ENCODE measurements around the gene FUT8.

The FUT8 gene

GRCh38 chr14:65496178-65496993 lies 83.9 kb downstream of the FUT8 start:
- DNase-seq, result no peak

DNA sequence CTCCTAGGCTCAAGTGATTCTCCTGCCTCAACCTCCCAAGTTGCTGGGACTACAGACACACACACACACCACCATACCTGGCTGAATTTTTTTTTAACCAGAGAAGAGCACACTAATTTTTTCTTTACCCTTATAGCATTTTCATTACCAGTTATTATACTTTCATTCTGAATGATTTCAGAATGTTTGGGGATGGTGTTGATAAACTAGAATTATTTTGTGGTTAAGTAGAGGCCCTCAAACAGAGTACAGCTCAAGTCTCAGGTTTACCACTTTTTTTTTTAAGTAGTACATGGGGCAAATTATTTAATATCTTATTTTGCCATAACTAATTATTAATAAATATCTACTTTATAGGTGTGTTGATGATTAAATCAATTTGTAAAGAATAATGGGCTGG lies 86.6 kb downstream of the FUT8 start:
- DNase-seq, result no peak

DNA sequence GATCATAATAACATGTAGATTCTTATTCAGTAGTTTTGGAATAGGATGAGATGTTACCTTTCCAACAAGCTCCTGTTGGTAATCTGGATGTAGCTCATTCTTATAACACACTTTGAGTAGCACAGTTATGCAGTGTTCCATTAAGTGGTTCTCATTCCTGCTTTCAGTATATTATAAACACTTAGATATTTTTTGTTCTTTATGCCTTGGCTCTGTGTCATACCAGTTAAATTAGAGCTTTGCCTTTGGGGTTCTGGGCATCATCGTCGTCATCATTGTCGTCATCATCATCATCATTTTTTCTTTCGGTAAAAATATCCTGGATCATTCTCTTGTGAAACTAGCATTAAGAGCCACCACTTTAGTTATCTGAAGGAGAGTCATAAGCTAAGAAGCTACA lies 87.5 kb downstream of the FUT8 start:
- no peak for DNase-seq

DNA sequence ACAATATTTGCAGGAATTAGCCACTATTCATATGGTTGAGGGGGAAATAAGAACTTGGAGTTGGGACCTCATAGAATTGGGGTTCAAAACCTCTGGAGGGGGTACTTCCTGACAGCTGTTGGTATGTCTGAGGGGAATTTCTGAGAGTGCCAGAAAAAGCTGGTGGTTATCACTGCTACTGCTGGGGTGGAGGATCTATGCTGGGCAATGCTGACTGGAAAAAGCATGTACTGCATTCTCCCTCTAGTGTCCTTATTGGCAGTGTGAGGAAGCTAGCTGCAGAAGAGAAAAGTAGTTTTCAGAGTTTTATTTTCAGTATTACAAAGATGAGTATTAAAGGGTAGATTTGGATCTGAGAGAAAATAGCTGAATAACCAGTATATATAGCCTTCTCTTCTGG lies 88.8 kb downstream of the FUT8 start:
- DNase-seq, result no peak

GRCh38 chr14:65502676-65503124 lies 90.2 kb downstream of the FUT8 start:
- DNase-seq, result no peak

- DNase-seq, result no peak
These were observed 91.2 kb downstream of the FUT8 start for GRCh38 chr14:65503771-65504170.

- DNase-seq, result no peak
These were observed 94.3 kb downstream of the FUT8 start for GRCh38 chr14:65506801-65507200.

GRCh38 chr14:65509842-65510241 lies 97.3 kb downstream of the FUT8 start:
- no peak for DNase-seq

- no peak for DNase-seq
These were observed 101.1 kb downstream of the FUT8 start for GRCh38 chr14:65513671-65514070.

GRCh38 chr14:65517635-65518542 lies 105.4 kb downstream of the FUT8 start:
- no peak for DNase-seq

GRCh38 chr14:65528069-65528468 lies 115.5 kb downstream of the FUT8 start:
- no peak for DNase-seq

DNA sequence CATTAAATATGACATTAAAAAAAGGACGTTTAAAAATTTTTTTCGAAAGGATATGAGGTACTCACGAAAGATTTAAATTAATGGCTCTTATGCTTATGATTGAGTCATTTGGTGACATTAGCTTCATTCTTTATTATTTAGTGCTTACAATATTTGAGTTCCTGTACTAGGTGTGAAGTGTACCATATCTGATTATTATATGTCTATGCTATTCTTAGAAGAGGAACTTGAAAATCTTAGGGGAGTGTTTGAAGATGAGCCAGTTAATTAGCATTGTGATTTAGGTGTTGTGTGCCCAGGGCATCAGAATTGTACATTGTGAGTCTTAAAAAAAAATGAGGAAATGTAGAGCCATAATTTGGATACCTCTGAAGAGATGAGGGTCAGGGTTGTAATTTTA lies 118.6 kb downstream of the FUT8 start:
- DNase-seq, result no peak

DNA sequence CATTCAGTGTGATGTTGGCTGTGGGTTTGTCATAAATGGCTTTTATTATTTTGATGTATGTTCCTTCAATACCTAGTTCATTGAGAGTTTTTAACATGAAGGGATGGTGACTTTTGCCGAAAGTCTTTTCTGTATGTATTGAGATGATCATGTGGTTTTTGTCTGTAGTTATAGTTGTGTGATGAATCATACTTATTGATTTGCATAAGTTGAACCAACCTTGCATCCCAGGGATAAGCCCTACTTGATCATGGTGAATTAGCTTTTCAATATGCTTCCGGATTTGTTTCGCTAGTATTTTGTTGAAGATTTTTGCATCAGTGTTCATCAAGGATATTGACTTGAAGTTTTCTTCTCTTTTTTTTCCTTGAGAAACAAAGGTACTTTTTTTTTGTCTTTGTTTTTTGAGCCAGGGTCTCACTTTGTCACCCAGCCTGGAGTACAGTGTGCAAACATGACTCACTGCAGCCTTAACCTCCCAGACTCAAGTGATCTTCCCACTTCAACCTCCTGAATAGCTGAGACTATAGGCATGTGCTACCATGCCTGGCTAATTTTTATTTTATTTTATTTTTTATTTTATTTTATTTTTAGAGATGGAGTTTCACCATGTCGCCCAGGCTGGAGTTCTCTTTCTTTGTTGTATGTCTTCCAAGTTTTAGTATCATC lies 121.3 kb downstream of the FUT8 start:
- DNase-seq, result no peak

- DNase-seq, result no peak
These were observed 124.4 kb downstream of the FUT8 start for GRCh38 chr14:65536781-65537423.

- DNase-seq, result no peak
These were observed 136.3 kb downstream of the FUT8 start for GRCh38 chr14:65548878-65549277.

- no peak for DNase-seq
These were observed 136.9 kb downstream of the FUT8 start for GRCh38 chr14:65549429-65549828.

DNA sequence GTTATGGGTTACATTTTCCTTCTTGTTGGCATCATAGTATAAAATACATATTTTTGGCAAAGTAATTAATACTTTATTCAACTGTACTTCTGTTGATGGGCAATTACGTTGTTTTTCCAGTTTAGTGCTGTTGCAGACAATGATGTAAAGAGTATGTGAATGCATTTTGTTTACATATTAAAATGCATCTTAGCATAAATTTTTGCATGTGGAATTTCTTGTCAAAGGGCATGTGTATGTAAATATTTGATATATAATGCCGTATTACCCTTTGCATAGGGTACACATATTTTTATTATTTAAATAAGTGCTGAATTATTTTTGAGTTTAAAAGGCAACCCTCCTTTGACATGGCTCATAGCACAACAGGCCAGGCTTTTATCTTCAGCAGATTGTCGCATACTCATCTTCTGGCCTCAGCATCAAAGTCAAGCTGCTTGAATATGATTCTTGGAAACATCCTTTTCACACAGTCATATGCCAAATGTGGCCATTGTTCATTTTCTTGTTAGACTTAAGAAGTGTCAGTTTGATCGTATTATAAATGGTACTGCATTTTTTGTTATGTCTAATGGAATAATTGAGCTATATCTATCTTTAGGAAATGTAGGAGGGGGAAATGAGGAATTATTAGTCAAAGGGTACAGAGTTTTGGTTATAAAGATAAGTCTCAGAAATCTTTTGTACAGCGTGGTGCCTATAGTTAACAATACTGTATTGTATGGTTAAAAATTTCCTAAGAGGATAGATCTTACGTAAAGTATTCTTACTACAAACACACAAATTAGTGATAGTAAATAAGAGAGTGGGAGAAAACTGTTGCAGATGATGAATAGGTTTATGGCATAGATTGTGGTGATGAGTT lies 138.5 kb downstream of the FUT8 start:
- no peak for DNase-seq

DNA sequence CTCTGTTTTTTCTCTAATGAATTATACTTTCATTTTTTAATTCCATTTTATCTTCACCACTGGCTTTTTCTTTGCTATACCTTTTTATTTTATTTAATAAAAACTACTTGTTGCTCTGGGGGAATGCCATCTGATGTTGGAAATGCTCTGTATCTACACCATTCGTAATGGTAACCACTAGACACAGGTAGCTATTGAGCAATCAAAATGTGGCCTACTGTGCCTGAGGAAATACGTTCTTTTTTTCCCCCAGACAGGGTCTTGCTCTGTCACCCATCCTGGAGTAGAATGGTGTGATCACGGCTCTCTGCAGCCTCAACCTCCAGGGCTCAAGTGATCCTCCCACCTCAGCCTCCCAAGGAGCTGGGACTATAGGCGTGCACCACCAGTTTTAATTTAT lies 140.2 kb downstream of the FUT8 start:
- no peak for DNase-seq

DNA sequence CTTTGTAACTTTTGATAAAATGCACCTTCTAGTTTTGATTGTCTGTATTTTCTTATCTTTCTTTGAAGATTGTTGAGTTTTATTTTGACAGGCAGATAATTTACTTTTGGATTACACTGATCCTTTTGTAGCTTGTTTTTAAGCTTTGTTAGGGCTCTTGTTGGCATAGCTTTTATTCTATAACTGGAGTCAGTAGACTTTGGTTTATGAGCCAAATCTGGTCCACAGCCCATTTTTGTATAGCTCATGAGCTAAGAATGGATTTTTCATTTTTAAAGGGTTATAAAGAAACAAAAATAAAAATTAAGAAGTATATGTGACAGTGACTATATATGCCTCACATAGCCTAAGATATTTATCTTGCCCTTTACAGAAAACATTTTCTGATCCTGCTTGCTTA lies 142.3 kb downstream of the FUT8 start:
- no peak for DNase-seq

- DNase-seq, result no peak
These were observed 142.8 kb downstream of the FUT8 start for GRCh38 chr14:65555358-65555757.

- DNase-seq, result no peak
These were observed 145.8 kb downstream of the FUT8 start for GRCh38 chr14:65558363-65558762.

Measured in activated CD4-positive, CD25-positive, alpha-beta regulatory T cell (primary cell).